Left kidney (tissue), 2 donors: ENCODE data around the gene TLR9. TPM values are rescaled to one million over a fixed set of nuclear protein-coding genes. Genes with fewer than 3 reads are reported as not detected.
A peak's percentile ranks its signal among the peaks of the same experiment; 100 is the strongest.
"Not testable (repeated sequence)": the region's sequence is repeated elsewhere in the genome, so short reads cannot be mapped to it uniquely, and the experiment has no call there.

Experiments used
- DNase-seq: peaks from one replicate; pipeline ENCODE4 v3.0.0-alpha.2; 2013
- polyA plus RNA-seq: library from polyadenylated mRNA; unstranded; fragments of 120-200 nt; gene quantifications from one replicate; pipeline ENCODE4 v1.2.1, GENCODE V29; 2013; ENCODE audit not compliant: insufficient read length

The TLR9 gene
- polyA plus RNA-seq, 1 donor, result 0.18 TPM

- no peak for DNase-seq
These were observed 30.2 kb downstream of the TLR9 start for GRCh38 chr3:52195291-52195597.

GRCh38 chr3:52194485-52195290, 30.8 kb downstream of the TLR9 start:
- DNase-seq, result peak; percentile 65

- DNase-seq, result no peak
These were observed 32.4 kb downstream of the TLR9 start for GRCh38 chr3:52193065-52193464.

- no peak for DNase-seq
These were observed 33.8 kb downstream of the TLR9 start for GRCh38 chr3:52191663-52192062.

DNA sequence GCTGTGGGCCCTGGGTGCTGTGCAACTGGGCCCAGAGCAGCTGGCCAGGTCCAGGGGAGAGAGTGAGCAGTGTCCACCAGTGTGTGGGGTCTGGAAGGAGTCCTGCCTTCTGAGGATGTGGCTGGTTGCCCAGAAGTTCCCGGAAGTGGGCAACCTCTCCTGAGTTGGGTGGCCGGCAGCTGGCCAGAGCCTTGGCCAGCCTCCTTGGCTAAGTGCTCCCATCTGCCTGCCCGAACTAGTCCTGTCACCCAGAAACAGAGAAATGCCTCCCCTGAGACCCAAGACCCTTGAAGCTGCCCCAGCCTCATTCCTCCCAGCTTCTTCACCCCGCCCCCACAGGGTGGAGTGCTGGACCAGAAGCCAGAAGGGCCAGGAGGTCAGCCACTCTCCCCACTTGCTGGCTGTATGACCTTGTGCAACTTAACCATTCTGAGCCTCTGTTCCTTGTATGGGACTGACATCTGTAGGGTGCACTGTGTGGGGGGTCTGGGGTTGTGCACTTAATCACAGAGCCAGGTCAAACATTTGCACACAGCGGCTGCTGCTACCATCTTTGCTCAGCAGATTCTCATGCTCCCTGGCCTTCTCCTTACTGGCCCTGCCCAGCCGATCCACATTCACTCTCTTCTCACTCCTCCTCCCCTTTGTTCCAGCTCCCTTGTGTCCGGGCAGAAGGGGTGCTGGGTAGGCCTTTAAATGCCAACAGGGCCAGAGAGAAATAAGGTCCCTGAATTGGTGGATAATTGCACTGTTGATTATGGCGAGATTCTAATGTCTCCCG, 35.0 kb downstream of the TLR9 start:
- DNase-seq, result no peak

- no peak for DNase-seq
These were observed 36.9 kb downstream of the TLR9 start for GRCh38 chr3:52188556-52188955.

- DNase-seq, result no peak
These were observed 38.7 kb downstream of the TLR9 start for GRCh38 chr3:52186729-52187128.

DNA sequence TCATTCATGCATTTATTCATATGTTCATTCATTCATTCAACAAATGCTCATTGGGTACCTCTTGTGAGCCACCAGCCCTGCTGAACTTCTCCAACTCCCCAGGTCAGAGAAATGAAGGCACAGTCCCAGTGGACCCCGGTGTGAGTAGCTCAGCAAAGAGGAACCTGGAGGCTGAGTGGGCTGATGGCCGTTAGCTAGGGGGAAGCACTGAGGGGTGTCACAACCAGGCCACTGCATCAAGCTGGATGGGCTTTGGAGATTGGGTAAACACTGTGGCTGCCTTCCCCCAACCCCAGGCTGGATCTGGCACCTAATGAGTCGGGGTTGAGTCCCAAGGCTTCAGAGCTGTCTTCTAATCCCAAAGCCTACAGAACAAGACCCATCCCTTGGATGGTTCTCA, 39.6 kb downstream of the TLR9 start:
- no peak for DNase-seq

DNA sequence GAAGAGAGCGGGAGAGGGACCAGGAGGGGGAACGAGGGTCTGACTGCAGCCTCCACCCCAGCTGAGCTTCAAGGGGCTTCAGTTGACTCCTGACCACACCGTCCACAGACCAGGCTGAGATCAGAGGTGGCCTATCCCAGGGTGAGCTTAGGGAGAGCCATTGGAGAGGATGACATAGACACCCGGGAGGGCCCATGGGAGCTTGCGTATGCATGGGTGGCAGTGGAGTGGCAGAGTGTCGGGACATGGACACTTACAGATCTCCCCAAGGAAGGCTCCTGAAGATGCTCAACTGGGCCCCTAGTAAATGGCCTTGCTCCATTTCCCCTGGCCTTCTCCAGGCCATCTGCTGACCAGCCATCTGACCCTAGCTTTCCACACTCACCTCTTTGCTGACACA, 40.1 kb downstream of the TLR9 start:
- DNase-seq, result no peak

DNA sequence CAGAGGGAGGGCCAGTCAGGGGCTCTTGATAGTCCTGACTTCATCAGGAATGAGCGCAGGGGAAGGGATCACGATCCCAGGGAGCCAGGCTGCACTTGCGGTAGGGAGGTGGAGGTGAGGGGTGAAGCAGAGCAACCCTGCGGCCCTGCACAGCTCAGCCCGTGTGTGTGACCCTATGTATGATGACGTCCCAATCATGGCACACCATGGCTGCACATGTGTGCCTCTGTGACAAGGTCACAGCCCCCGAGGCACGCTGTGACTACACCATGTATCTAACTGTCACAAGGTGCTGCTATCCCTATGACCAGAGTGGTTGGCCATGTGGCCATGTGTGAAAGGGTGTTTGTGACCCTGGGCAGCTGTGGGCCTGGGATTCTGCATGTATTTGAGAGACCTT, 40.8 kb downstream of the TLR9 start:
- DNase-seq, result no peak

GRCh38 chr3:52183786-52184445, 41.5 kb downstream of the TLR9 start:
- DNase-seq, result no peak

GRCh38 chr3:52182691-52183090, 42.8 kb downstream of the TLR9 start:
- no peak for DNase-seq

GRCh38 chr3:52182196-52182595, 43.2 kb downstream of the TLR9 start:
- DNase-seq, result no peak

- no peak for DNase-seq
These were observed 43.9 kb downstream of the TLR9 start for GRCh38 chr3:52181543-52181942.

- DNase-seq, result no peak
These were observed 46.9 kb downstream of the TLR9 start for GRCh38 chr3:52178537-52178936.

GRCh38 chr3:52178126-52178525, 47.3 kb downstream of the TLR9 start:
- not testable (repeated sequence) for DNase-seq

DNA sequence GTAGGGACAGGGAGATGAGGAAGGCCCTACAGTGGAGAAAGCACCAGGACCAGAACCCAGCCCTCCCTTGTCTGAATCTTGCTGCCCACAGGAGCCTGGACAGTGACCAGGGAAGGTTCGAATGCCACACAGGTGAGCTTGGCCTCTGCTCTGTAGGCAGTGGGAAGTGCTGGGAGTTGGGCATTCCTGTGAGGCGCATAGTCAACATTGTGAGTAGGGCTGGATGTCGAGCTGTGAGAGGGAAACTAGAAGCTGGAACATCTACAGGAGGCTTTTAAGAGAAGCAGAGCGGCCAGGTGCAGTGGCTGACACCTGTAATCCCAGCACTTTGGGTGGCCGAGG, 47.8 kb downstream of the TLR9 start:
- DNase-seq, result no peak

DNA sequence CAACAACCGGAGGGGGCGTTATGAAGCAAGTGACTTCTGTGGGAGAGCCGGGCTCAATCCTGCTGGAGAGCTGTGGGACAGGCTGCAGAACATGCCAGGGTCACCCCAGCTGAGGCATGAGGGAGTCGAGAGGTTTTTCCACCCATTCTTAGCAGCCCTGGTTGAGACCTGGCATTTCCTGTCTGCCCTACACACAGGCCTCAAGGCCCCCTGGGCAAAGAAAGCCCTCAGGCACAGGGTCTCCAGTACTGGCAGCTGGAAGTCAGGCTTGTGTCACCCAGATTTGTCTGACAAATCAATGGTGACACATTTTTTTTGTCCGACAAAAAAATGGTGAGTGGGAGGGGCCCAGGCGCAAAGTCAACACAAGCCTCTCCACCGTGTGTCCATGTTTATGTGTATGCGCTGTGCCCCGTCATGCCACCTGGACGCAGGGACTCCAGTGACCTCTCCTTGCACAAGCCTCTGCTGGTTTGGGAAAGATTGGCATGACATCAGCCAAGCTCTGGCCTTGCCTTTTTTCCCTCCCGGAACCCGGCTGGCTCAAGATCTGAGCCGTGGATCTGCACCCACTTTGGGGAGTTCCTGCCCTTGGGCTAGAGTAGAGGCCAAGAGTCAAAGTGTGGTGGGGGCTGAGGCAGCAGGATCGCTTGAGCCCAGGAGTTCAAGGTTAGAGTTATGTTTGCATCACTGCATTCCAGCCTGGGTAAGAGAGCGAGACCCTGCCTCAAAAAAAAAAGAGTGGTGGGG, 48.3 kb downstream of the TLR9 start:
- no peak for DNase-seq

GRCh38 chr3:52176180-52176752, 49.2 kb downstream of the TLR9 start:
- no peak for DNase-seq

GRCh38 chr3:52175416-52176179, 49.8 kb downstream of the TLR9 start:
- DNase-seq, result no peak

GRCh38 chr3:52174896-52175295, 50.5 kb downstream of the TLR9 start:
- no peak for DNase-seq
